Measurements from ENCODE around the gene APOBEC3F. TPM values are rescaled to one million over a fixed set of nuclear protein-coding genes. Genes with fewer than 3 reads are reported as not detected.

APOBEC3F gene
- total RNA-seq, 1 experiment from 2014 or later, result 8.9 TPM

DNA sequence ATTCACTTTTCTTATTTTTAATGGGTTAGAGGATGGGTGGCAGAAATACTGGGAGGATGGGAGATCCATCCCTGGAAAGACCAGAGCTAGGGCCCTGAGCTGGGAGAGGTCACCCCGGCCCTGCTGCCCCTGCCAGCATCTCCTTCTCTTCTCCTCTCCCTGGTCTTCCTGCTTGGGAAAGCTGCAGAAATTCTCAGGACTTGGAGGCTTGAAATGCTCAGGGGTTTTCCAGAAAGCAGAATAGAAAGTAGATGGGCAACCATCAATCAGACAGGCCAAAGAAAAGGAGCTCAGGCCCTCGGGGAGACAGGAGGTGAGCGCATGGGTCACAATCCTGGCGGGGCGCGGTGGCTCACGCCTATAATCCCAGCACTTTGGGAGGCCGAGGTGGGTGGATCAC, 57.9 kb downstream of the APOBEC3F start:
- Mint-ChIP-seq H3K27ac (peak overlapping the region in 1 of 3 experiments; percentile 85; a peak in 2 of 7 replicates), H3K9me3 (no peaks in the 10 kb centered on the region; a peak in 1 of 5 replicates), H3K4me3 (no peak overlapping the region), H3K4me1 (peaks cover 32 to 45% of the 10 kb centered on the region in 2 experiments), H3K36me3 (ENCODE audit: insufficient read depth in 1 of 3, low read depth in 3 of 3) (no peaks in the 10 kb centered on the region), H3K27me3 (ENCODE audit: low read depth) (peaks cover 2% of the 10 kb centered on the region)
- Histone ChIP-seq H3K27me3 (ENCODE audit: insufficient read depth, low read length) (no peaks in the 10 kb centered on the region), H3K79me2 (ENCODE audit: insufficient read depth, low read length) (no peaks in the 10 kb centered on the region), H3K4ac (ENCODE audit: low read depth, low read length) (no peak overlapping the region), H3K23ac (ENCODE audit: insufficient read length, low read depth, low read length) (no peak overlapping the region), H2BK20ac (ENCODE audit: low read depth, low read length, poor library complexity, severe bottlenecking) (no peak overlapping the region), H3K56ac (ENCODE audit: insufficient read length, low read depth, low read length) (no peak overlapping the region), H4K91ac (ENCODE audit: insufficient read length, low read depth, low read length) (no peak overlapping the region), H3K79me1 (ENCODE audit: insufficient read depth, low read depth, low read length, poor library complexity, severe bottlenecking) (no peaks in the 10 kb centered on the region), H3T11ph (ENCODE audit: low read length) (no peak overlapping the region), H3K18ac (ENCODE audit: insufficient read length, low read depth, low read length) (no peak overlapping the region), H2AK5ac (ENCODE audit: insufficient read length, low read length) (no peak overlapping the region), H3K14ac (ENCODE audit: insufficient read depth, low read length) (no peak overlapping the region), H2AFZ (ENCODE audit: low read length) (no peak overlapping the region), H2BK120ac (ENCODE audit: low read depth, low read length, poor library complexity, severe bottlenecking) (no peak overlapping the region), H3K4me1 (ENCODE audit: insufficient read depth, low read length) (no peaks in the 10 kb centered on the region; the same call in 1 of the 2 replicates), H2BK12ac (ENCODE audit: insufficient read length, low read depth, low read length) (no peak overlapping the region), H4K8ac (replicated peaks; ENCODE audit: insufficient read length, low read depth, low read length) (no peak overlapping the region), H3K23me2 (ENCODE audit: insufficient read length, low read depth, low read length, poor library complexity, severe bottlenecking) (peaks cover 2% of the 10 kb centered on the region), H4K20me1 (ENCODE audit: control insufficient read depth, insufficient read depth, insufficient read length) (no peaks in the 10 kb centered on the region), H3K27ac (ENCODE audit: insufficient read length, low read depth, low read length) (no peak overlapping the region), H2BK5ac (ENCODE audit: insufficient read length, low read length) (no peak overlapping the region), H3K4me2 (ENCODE audit: insufficient read depth, insufficient read length, low read length) (no peak overlapping the region), H4K5ac (ENCODE audit: insufficient read length, low read depth, low read length) (no peak overlapping the region), H3K9ac (ENCODE audit: extremely low read depth, insufficient read length, low read length) (no peak overlapping the region), H3K9me3 (ENCODE audit: control insufficient read depth, low read depth, low read length) (no peaks in the 10 kb centered on the region), H2BK15ac (ENCODE audit: low read depth, low read length) (no peak overlapping the region)
- DNase-seq, result no peak
- WGBS (ENCODE audit: extremely low coverage, insufficient read length, low lambda C conversion rate), result no CpG with 5 or more reads among the region's 8 CpGs
- TF ChIP-seq, protein P1, sequence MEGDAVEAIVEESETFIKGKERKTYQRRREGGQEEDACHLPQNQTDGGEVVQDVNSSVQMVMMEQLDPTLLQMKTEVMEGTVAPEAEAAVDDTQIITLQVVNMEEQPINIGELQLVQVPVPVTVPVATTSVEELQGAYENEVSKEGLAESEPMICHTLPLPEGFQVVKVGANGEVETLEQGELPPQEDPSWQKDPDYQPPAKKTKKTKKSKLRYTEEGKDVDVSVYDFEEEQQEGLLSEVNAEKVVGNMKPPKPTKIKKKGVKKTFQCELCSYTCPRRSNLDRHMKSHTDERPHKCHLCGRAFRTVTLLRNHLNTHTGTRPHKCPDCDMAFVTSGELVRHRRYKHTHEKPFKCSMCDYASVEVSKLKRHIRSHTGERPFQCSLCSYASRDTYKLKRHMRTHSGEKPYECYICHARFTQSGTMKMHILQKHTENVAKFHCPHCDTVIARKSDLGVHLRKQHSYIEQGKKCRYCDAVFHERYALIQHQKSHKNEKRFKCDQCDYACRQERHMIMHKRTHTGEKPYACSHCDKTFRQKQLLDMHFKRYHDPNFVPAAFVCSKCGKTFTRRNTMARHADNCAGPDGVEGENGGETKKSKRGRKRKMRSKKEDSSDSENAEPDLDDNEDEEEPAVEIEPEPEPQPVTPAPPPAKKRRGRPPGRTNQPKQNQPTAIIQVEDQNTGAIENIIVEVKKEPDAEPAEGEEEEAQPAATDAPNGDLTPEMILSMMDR (conservative IDR thresholded peaks at IDR 0.05), result no peak

All from H9 (cell line).